ENCODE measurements around the gene YIPF2.

- TF ChIP-seq REST (IDR thresholded peaks at IDR 0.05; ENCODE audit: insufficient read depth in 1 of 2, low read depth in 2 of 2, low read length in 1 of 2) (no peak), CTCF (IDR thresholded peaks at IDR 0.05) (no peak)
Measured at GRCh38 chr19:10963865-10964264, 35.4 kb upstream of the YIPF2 start.

Measured in Panc1 (cell line).